HepG2 (cell line): Measurements from ENCODE around the gene GCNT2. TPM values are rescaled to one million over a fixed set of nuclear protein-coding genes. Genes with fewer than 3 reads are reported as not detected.

Experiments used
- ATAC-seq: fragments of 200-7000 bp; cut with Tn5 transposase; 3 replicates; pipeline ENCODE4 v1.9.1; 2020; ENCODE audit warnings: mild to moderate bottlenecking, moderate library complexity
- BruUV-seq: library from RNA; stranded (reverse); fragments of 400-500 nt; replicated peaks from 2 replicates; lab custom pipeline; 2021; lab: Mats Ljungman, UMichigan
- CTCF ChIA-PET: fragments of 300-600 bp; formaldehyde crosslinking; extraction: SDS; loops from one replicate; lab custom pipeline; 2021; ENCODE audit warnings: low total read pairs, inconsistent platforms, low intra/inter-chr PET ratio; lab: Yijun Ruan, JAX
- POLR2A ChIA-PET: fragments of 350-600 bp; sonication (Branson Sonifier 250); formaldehyde crosslinking; loops from one replicate; lab custom pipeline; 2020; ENCODE audit warnings: antibody characterized with exemption, inconsistent platforms; lab: Yijun Ruan, JAX
- DNase-seq: peaks from one replicate; pipeline ENCODE4 v3.0.0-alpha.2; 2015; ENCODE audit warnings: low spot score
- FAIRE-seq: peaks from 3 replicates; lab custom pipeline; 2011; peaks lifted over from hg19 to GRCh38; lab: Jason Lieb, UNC
- H2AFZ ChIP-seq: one replicate; pipeline ENCODE4 v1.6.1; 2011; ENCODE audit warnings: low read length, inconsistent platforms
- H3K27ac ChIP-seq: fragments of 300-600 bp; 3 replicates; pipeline ENCODE4 v1.8.0; 2011; ENCODE audit warnings: mixed run types, mild to moderate bottlenecking, mixed read lengths, low read length, inconsistent platforms; ENCODE audit not compliant: insufficient read depth; ENCODE audit errors: extremely low read length
- H3K27me3 ChIP-seq, 2 experiments: fragments of 200-600 bp in 1 of 2; 2 replicates in 1 of 2; 3 replicates in 1 of 2; pipeline versions ENCODE4 v1.6.0 to v1.8.0; 2011; ENCODE audit warnings: low read length in 2 of 2, mild to moderate bottlenecking in 2 of 2, moderate library complexity in 2 of 2, inconsistent platforms in 1 of 2; ENCODE audit not compliant: insufficient read depth in 2 of 2, control insufficient read depth in 1 of 2
- H3K36me3 ChIP-seq, 2 experiments: fragments of 200-600 bp in 1 of 2; replicated peaks in 1 of 2; 2 replicates in 1 of 2; 3 replicates in 1 of 2; pipeline versions ENCODE4 v1.5.1 to v1.8.0; 2011; ENCODE audit warnings: low read length in 2 of 2, inconsistent platforms in 1 of 2; ENCODE audit not compliant: insufficient read depth in 2 of 2, control insufficient read depth in 1 of 2
- H3K4me1 ChIP-seq: 2 replicates; pipeline ENCODE4 v1.5.1; 2012; ENCODE audit warnings: low read length, inconsistent platforms; ENCODE audit not compliant: insufficient read depth
- H3K4me2 ChIP-seq: 2 replicates; pipeline ENCODE4 v1.6.0; 2011; ENCODE audit warnings: low read depth, low read length, inconsistent platforms
- H3K4me3 ChIP-seq, 3 experiments: fragments of 200-600 bp in 1 of 3; sonication (generic), shearing (Covaris generic) in 1 of 3; replicated peaks in 1 of 3; 2 replicates each; pipeline ENCODE4 v1.5.1; 2011 to 2016; ENCODE audit warnings: low read length in 3 of 3, inconsistent platforms in 2 of 3, low read depth in 2 of 3, mild to moderate bottlenecking in 2 of 3, control low read depth in 1 of 3, mixed read lengths in 1 of 3; ENCODE audit not compliant: insufficient read depth in 1 of 3
- H3K79me2 ChIP-seq: one replicate; pipeline ENCODE4 v1.6.1; 2011; ENCODE audit warnings: low read length, inconsistent platforms; ENCODE audit not compliant: insufficient read depth
- H3K9ac ChIP-seq: 2 replicates; pipeline ENCODE4 v1.6.0; 2011; ENCODE audit warnings: mild to moderate bottlenecking, low read depth, low read length, inconsistent platforms; ENCODE audit not compliant: insufficient read depth
- H3K9me3 ChIP-seq: 2 replicates; pipeline ENCODE4 v1.5.1; 2012; ENCODE audit warnings: mild to moderate bottlenecking, low read length
- H4K20me1 ChIP-seq: 2 replicates; pipeline ENCODE4 v1.6.0; 2011; ENCODE audit warnings: inconsistent platforms, mild to moderate bottlenecking, low read length, moderate library complexity; ENCODE audit not compliant: insufficient read depth
- ATF7 ChIP-seq, 2 experiments: fragments of 450-650 bp in 1 of 2; sonication (generic) in 1 of 2; formaldehyde crosslinking in 1 of 2; IDR thresholded peaks; 2 replicates each; pipeline versions ENCODE4 v1.4.0 to v1.6.1; 2016 to 2020; ENCODE audit warnings: antibody characterized with exemption in 1 of 2, mild to moderate bottlenecking in 1 of 2, missing genetic modification reagents in 1 of 2
- CEBPB ChIP-seq: IDR thresholded peaks from 2 replicates; pipeline ENCODE4 v1.6.1; 2011; ENCODE audit warnings: low read depth, low read length, improper control_type of control experiment, borderline replicate concordance
- CSRNP2 ChIP-seq: sonication (generic); formaldehyde crosslinking; conservative IDR thresholded peaks from 2 replicates; pipeline ENCODE4 v1.8.0; 2022; ENCODE audit warnings: low read depth, missing genetic modification reagents
- FOSL2 ChIP-seq: sonication (generic); formaldehyde crosslinking; IDR thresholded peaks from 2 replicates; pipeline ENCODE4 v1.4.0; 2020; ENCODE audit warnings: missing genetic modification reagents
- MAFF ChIP-seq: IDR thresholded peaks from 2 replicates; pipeline ENCODE4 v1.6.1; 2011; ENCODE audit warnings: low read depth, low read length, improper control_type of control experiment
- MAFG ChIP-seq: sonication (generic); formaldehyde crosslinking; IDR thresholded peaks from 2 replicates; pipeline ENCODE4 v1.5.1; 2020; ENCODE audit warnings: mild to moderate bottlenecking, missing genetic modification reagents
- MAFK ChIP-seq, 2 experiments: IDR thresholded peaks in 1 of 2; conservative IDR thresholded peaks in 1 of 2; 2 replicates each; pipeline ENCODE4 v1.6.1; 2011; ENCODE audit warnings: improper control_type of control experiment in 2 of 2, low read length in 2 of 2
- PHF21A ChIP-seq: sonication (generic); formaldehyde crosslinking; IDR thresholded peaks from 2 replicates; pipeline ENCODE4 v1.5.0; 2020; ENCODE audit warnings: mild to moderate bottlenecking, missing genetic modification reagents
- TSC22D2 ChIP-seq: sonication (generic); formaldehyde crosslinking; IDR thresholded peaks from 2 replicates; pipeline ENCODE4 v1.5.1; 2020; ENCODE audit warnings: missing genetic modification reagents, mild to moderate bottlenecking, borderline replicate concordance
- ZBTB33 ChIP-seq: sonication (generic); formaldehyde crosslinking; IDR thresholded peaks from 2 replicates; pipeline ENCODE4 v1.4.0; 2020; ENCODE audit warnings: missing genetic modification reagents
- ZNF121 ChIP-seq: sonication (generic); formaldehyde crosslinking; IDR thresholded peaks from 2 replicates; pipeline ENCODE4 v1.5.0; 2020; ENCODE audit warnings: mild to moderate bottlenecking, missing genetic modification reagents
- WGBS: methylation state at CpG from one replicate; pipeline ENCODE4 v1.1.6; 2017; ENCODE audit warnings: low lambda C conversion rate; 5-methylcytosine and 5-hydroxymethylcytosine counted together
- in situ Hi-C: cut with HindIII; loops from 2 replicates; pipeline ENCODE4 v1.10.0; 2017; ENCODE audit warnings: low pct_unique_long_range_greater_than_20kb; ENCODE audit not compliant: extremely low pct_ligation_motif_present
- intact Hi-C: fragments of 100-400 bp; cut with micrococcal nuclease; formaldehyde crosslinking; loops from one replicate; pipeline ENCODE4 v1.10.0; 2022; ENCODE audit not compliant: unreplicated experiment
- polyA plus RNA-seq, 8 experiments: library from polyadenylated mRNA; depleted of rRNA in 3 of 8; stranded (reverse) in 7 of 8; unstranded in 1 of 8; fragments of >200 nt; fragmentation: Illumina TruSeq in 4 of 8; extraction: Trizol in 4 of 8; gene quantifications; 2 replicates each; pipeline versions ENCODE4 v1.2.1 to v1.2.3, GENCODE V29; 2011 to 2016; ENCODE audit warnings: low read depth in 4 of 8, missing spikeins in 1 of 8, mixed read lengths in 1 of 8; ENCODE audit not compliant: insufficient read depth in 1 of 8
- total RNA-seq, 5 experiments: library from RNA; depleted of rRNA; stranded (reverse); fragments of >200 nt; fragmentation: Illumina TruSeq; extraction: Trizol; gene quantifications; 2 replicates each; pipeline ENCODE4 v1.2.3, GENCODE V29; 2016; ENCODE audit warnings: low read depth in 1 of 5
- TF ChIP-seq, protein P1 (sequence below): fragments of 450-650 bp; IDR thresholded peaks from 2 replicates; pipeline ENCODE4 v1.6.1; 2016

Gene GCNT2
- total and polyA plus RNA-seq, 2 of the 13 experiments (the other 11 are each of a cell fraction or from before 2014, with no cell fraction given) = 11.8 to 31.9 TPM

GRCh38 chr6:10516953-10517352 lies 4.2 kb upstream of the GCNT2 start:
- Histone ChIP-seq H3K9ac (no peak overlapping the region), H3K4me2 (no peak overlapping the region), H3K36me3 (no peaks in the 10 kb centered on the region), H2AFZ (no peak overlapping the region), H4K20me1 (no peaks in the 10 kb centered on the region), H3K9me3 (no peaks in the 10 kb centered on the region), H3K79me2 (no peaks in the 10 kb centered on the region), H3K27me3 (no peaks in the 10 kb centered on the region), H3K4me1 (peaks cover 26% of the 10 kb centered on the region), H3K27ac (no peak overlapping the region), H3K4me3 (no peak overlapping the region)
- WGBS = 69% methylated on average over 4 of the region's 4 CpGs
- DNase-seq (no peak), FAIRE-seq (no peak), ATAC-seq (no peak)
- in situ Hi-C loops (no loop called here), intact Hi-C loops (no loop called here)
- no peak for TF ChIP-seq MAFG (CRISPR knock-in tag)
- TF ChIP-seq CEBPB = peak; percentile 53; the same call in 1 of the 2 replicates
- peak; percentile 72 for TF ChIP-seq ATF7 (IDR thresholded peaks at IDR 0.05)
- TF ChIP-seq ATF7 (CRISPR knock-in tag; IDR thresholded peaks at IDR 0.05) = no peak
- ChIA-PET CTCF (no interaction called here), POLR2A (no interaction called here)
- BruUV-seq = no TSS peak

- no peak for FAIRE-seq
- DNase-seq = peak; percentile 54
- no peak overlapping the region for H3K4me2 ChIP-seq
- H3K79me2 ChIP-seq = no peaks in the 10 kb centered on the region
- no peak overlapping the region for H3K27ac ChIP-seq
- CTCF ChIA-PET = no interaction called here
- 75% methylated on average over 7 of the region's 7 CpGs for WGBS
- no peaks in the 10 kb centered on the region for H3K36me3 ChIP-seq
- no TSS peak for BruUV-seq
- no peak overlapping the region for H2AFZ ChIP-seq
- intact Hi-C loops (no loop called here), in situ Hi-C loops (no loop called here)
- no peak overlapping the region for H3K9ac ChIP-seq
- no peak for ATAC-seq
- H3K4me3 ChIP-seq = no peak overlapping the region
- POLR2A ChIA-PET = no interaction called here
- H4K20me1 ChIP-seq = no peaks in the 10 kb centered on the region
- no peaks in the 10 kb centered on the region for H3K9me3 ChIP-seq
- H3K4me1 ChIP-seq = peaks cover 42% of the 10 kb centered on the region
- H3K27me3 ChIP-seq = no peaks in the 10 kb centered on the region
- no peak for TF ChIP-seq TSC22D2 (CRISPR knock-in tag)
- TF ChIP-seq CSRNP2 (CRISPR knock-in tag) = no peak
- TF ChIP-seq MAFK (conservative IDR thresholded peaks at IDR 0.05 in 1 of 2, IDR thresholded peaks at IDR 0.05 in 1 of 2; ENCODE audit: low read length in 2 of 2) = peak; percentile 98 to 99
- TF ChIP-seq FOSL2 (CRISPR knock-in tag) = peak; percentile 41; the same call in 1 of the 2 replicates
- TF ChIP-seq, protein P1, sequence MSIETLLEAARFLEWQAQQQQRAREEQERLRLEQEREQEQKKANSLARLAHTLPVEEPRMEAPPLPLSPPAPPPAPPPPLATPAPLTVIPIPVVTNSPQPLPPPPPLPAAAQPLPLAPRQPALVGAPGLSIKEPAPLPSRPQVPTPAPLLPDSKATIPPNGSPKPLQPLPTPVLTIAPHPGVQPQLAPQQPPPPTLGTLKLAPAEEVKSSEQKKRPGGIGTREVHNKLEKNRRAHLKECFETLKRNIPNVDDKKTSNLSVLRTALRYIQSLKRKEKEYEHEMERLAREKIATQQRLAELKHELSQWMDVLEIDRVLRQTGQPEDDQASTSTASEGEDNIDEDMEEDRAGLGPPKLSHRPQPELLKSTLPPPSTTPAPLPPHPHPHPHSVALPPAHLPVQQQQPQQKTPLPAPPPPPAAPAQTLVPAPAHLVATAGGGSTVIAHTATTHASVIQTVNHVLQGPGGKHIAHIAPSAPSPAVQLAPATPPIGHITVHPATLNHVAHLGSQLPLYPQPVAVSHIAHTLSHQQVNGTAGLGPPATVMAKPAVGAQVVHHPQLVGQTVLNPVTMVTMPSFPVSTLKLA = no peak
- peak; percentile 70 for TF ChIP-seq ZBTB33 (CRISPR knock-in tag)
- TF ChIP-seq MAFF = peak; percentile 98
- no peak for TF ChIP-seq ZNF121 (CRISPR knock-in tag)
- no peak for TF ChIP-seq PHF21A (CRISPR knock-in tag)
Observed at GRCh38 chr6:10518557-10519407, 2.4 kb upstream of the GCNT2 start.
